Stimulated activated CD4-positive, alpha-beta T cell treated with anti-CD3 and anti-CD28 coated beads, TNF-alpha, amount 100 ng/mL, for 24 hours (primary cell): ENCODE measurements around the gene PRPSAP2.
"Not testable (repeated sequence)": the region's sequence is repeated elsewhere in the genome, so short reads cannot be mapped to it uniquely, and the experiment has no call there.

Source experiments
- DNase-seq, 3 experiments: peaks; one replicate each; pipeline ENCODE4 v3.0.0-alpha.2; 2020; ENCODE audit warnings: low read depth in 3 of 3

The PRPSAP2 gene

DNA sequence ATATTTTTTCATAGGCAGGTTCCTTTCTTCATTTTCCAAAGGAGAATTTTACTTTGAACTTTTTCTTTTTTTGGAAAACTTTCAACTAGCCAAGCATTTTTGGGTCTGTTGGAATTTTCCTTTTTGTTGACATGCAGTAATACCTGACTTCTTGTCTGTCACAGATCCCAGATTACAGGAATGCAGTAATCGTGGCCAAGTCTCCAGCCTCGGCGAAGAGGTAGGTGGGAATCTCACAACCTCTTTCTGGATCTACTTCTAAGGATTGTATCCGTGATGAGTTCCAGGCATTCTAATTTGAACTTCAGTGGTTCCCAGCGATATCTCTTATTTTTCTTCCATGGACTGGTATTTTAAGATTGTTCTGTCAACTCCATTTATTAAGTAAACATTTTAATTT lies 31.7 kb downstream of the PRPSAP2 start:
- no peak for DNase-seq

DNA sequence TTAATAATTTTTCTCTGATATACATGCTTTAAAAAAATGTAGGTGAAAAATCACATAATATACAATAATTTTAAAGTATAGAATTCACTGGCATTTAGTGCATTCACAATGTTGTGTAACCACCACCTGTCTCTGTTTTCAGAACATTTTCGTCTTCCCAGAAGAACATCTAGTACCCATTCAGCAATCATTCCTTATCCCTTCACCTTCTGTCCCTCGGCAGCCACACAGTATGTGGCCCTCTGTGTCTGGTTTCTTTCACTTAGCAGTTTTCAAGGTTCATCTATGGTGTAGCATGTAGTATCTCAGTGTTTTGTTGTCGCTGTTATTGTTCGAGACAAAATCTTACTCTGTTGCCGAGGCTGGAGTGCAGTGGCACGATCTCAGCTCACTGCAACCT lies 33.6 kb downstream of the PRPSAP2 start:
- DNase-seq, result no peak

- DNase-seq, result no peak
Measured at GRCh38 chr17:18896146-18896545, 38.2 kb downstream of the PRPSAP2 start.

DNA sequence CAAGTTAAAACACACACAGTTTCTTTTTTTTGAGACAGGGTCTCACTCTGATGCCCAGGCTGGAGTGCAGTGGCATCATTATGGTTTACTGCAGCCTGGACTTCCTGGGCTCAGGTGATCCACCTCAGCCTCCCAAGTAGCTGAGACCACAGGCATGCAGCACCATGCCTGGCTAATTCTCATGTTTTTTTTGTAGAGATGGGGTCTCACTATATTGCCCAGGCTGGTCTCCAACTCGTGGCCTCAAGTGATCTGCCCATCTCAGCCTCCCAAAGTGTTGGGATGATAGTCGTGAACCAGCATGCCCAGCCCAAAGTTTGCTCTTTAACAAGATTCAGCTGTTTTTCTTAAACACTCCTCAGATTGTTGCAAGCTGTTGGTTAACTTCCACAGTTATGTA lies 39.0 kb downstream of the PRPSAP2 start:
- no peak for DNase-seq

DNA sequence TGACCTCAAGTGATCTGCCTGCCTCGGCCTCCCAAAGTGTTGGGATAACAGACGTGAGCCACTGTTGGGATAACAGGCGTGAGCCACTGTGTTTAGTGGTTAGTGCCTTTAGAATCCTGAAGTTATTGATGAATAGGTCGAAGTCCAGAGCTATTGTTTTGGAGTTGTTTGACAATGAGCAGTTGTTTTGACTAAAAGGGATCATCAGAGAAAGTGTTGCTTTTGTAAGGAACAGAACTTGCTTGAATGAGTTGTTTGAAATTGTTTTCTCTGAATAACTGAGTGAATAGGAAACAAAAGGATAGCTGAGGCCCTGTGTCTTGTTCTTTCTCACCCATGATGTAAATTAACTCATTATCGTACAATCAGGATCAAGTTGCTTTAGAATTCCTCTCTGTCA lies 46.6 kb downstream of the PRPSAP2 start:
- DNase-seq, result no peak

DNA sequence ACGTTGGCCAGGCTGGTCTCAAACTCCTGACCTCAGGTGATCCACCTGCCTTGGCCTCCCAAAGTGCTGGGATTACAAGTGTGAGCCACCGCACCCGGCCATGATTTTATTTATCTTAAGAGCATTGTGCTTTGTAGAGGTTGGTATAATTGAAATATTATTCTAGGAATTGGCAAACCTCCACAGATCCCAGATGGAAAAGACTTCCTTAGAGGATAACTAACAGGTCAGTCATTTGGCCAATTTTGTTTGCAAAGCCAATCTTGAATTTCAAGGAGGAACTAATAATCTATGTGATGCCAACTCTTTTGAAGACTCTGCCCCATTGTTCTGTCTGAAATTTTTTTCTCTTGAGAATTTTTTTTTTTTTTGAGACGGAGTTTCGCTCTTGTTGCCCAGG lies 47.3 kb downstream of the PRPSAP2 start:
- no peak for DNase-seq

DNA sequence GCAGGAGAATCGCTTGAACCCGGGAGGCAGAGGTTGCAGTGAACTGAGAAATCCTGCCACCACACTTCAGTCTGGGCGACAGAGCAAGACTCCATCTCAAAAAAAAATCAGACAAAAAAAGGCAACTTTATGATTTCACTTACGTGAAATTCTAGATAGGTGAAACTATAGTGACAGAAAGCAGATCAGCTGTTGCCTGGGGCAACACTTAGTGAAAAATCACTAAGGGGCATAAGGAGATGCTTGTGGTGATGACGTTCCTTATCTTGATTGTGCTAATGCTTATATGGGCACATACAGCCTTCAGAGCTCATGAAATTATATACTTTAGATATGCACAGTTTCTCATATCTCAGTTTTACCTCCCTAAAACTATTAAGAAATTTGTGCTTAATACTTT lies 52.4 kb downstream of the PRPSAP2 start:
- no peak for DNase-seq

DNA sequence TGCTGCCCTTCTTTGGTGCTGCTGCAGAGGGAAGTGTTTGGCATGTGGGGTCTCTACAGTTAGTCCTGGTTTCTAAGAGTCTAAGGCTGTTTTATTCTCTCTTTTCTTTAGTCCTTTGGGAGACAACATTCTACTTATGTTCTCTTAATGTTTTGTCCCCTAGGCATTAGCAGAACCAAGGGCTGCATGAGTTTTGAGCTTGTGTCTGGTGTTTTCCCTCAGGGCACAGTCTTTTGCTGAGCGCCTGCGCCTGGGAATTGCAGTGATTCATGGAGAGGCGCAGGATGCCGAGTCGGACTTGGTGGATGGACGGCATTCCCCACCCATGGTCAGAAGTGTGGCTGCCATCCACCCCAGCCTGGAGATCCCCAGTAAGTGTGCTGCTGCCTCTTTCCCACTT lies 53.0 kb downstream of the PRPSAP2 start:
- DNase-seq, result no peak

- no peak for DNase-seq
Measured at GRCh38 chr17:18916816-18917500, 59.0 kb downstream of the PRPSAP2 start.

DNA sequence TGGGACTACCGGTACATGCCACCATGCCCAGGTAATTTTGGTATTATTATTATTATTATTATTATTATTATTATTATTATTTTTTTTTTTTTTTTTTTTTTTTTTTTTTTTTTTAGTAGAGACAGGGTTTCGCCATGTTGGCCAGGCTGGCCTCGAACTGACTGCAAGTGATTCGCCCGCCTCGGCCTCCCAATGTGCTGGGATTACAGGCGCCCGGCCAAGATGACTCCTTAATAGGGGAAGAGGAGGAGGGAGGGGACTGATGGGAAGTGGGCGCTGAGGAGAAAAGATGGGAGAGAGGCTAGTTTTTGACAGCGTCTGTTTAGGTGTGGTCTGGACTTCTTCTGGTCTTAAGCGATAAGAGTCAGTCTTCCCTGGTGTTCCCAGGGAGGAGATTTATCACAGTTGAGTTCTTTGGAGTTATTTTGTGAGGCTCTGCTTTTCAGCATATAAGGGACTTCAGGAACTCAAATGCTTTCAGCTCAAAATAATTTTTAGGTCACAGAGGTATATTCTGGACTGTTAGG lies 59.6 kb downstream of the PRPSAP2 start:
- no peak for DNase-seq

DNA sequence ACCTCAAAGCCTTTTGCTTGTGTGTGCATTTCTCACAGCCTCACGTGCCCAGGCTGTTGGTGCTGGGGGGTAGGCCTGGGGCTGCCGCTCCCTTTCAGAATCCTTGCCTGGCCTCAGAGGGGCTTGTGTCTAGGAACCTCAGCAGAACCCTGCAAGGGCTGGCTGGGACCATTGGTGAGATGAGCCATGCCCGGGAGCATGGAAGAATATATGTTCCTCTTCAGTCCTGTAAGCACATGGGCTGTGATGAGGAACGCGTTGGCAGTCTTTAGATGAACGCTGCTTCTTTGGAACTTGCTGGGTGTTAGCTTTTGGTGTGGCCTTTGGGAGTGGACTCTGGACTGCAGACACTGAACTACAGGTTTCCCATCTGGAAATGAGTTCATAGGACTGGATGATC lies 62.0 kb downstream of the PRPSAP2 start:
- DNase-seq, result no peak

DNA sequence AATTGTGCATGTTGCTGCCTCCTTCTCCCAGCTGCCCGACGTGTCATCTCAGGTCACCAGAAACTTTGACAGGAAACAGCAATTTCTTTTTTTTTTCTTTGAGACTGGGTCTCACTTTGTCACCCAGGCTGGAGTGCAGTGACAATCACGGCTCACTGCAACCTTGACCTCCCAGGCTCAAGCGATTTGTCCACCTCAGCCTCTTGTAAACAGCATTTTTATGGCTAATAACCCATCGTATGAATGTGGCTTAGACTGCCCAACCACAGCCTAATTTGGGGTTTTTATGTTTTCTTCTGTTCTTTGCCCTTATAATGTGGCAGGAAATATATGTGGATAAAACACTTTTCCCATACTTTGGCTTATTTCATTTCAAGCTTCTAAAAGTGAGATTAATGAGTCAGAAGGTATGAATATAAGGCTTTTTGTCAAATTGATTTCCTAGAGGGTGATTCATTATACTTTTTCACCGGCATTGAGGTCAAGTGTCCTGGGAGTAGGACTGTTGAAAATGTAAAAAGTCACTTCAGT lies 63.0 kb downstream of the PRPSAP2 start:
- DNase-seq, result no peak

DNA sequence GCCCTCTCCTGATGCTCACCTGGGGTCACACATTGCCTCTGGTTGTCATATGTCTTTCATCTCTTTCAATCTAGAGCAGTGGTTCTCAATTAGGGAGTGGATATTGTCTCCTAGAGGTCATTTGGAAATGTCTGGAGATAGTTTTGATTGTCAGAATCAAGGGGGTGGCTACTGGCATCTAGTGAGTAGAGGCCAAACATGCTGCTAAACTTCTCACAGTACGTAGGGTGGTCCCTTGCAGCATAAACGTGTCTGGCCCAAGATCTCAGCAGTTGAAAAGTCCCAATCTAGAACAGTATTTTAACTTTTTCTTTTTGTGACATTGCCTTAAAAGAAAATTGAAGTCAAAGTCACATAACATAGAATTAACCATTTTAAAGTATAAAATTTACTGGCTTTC lies 63.6 kb downstream of the PRPSAP2 start:
- DNase-seq, result no peak

GRCh38 chr17:18921912-18922451 lies 64.1 kb downstream of the PRPSAP2 start:
- peak in 1 of 3 experiments; percentile 27 for DNase-seq

DNA sequence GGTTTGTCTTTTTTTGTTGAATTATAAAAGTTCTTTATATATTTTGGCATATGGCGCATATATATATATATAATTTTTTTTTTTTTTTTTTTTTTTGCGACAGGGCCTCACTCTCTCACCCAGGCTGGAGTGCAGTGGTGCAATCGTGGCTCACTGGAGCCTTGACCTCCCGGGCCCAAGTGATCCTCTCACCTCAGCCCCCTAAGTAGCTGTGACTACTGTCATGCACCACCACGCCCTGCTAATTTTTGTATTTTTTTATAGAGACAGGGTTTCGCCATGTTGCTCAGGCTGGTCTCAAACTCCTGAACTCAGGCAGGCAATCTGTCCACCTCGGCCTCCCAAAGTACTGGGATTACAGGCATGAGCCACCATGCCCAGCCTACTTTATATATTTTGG lies 64.7 kb downstream of the PRPSAP2 start:
- DNase-seq, result not testable (repeated sequence)

GRCh38 chr17:18925187-18925586 lies 67.3 kb downstream of the PRPSAP2 start:
- no peak for DNase-seq

- no peak for DNase-seq
Measured at GRCh38 chr17:18928628-18929125, 70.7 kb downstream of the PRPSAP2 start.

DNA sequence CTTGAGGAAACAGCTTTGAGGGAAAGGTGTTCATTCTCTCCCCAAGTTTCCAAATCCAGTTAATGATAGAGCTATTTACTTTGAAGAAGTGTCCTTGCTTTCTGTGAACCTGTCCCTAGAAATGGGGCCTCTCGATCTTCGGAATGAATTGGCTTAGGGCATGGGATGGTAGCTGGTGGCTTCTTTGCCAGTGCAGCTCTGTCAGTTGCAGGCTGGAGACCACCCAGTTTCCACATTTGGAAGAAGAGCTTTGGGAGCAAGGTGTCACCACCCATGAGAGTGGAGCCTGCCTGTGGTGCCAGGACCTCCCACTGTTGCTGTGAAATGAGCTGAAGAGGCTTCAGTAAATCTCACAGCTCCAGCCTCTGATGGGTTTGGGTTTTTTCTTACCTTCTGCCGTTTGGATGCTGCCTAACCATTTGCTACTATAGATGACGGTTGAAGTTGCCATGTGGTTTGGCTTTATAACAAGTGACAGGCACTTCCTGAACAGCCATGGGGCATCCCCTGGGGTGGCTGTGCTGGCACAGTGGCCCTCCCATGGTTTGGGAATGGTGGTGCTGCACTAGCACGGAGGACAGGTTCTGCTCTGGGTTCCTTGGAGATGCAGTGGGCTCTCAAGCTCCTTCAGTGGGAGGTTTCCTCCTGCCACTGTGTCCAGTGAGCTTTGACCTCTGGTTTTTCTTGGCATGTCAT lies 74.6 kb downstream of the PRPSAP2 start:
- no peak for DNase-seq

DNA sequence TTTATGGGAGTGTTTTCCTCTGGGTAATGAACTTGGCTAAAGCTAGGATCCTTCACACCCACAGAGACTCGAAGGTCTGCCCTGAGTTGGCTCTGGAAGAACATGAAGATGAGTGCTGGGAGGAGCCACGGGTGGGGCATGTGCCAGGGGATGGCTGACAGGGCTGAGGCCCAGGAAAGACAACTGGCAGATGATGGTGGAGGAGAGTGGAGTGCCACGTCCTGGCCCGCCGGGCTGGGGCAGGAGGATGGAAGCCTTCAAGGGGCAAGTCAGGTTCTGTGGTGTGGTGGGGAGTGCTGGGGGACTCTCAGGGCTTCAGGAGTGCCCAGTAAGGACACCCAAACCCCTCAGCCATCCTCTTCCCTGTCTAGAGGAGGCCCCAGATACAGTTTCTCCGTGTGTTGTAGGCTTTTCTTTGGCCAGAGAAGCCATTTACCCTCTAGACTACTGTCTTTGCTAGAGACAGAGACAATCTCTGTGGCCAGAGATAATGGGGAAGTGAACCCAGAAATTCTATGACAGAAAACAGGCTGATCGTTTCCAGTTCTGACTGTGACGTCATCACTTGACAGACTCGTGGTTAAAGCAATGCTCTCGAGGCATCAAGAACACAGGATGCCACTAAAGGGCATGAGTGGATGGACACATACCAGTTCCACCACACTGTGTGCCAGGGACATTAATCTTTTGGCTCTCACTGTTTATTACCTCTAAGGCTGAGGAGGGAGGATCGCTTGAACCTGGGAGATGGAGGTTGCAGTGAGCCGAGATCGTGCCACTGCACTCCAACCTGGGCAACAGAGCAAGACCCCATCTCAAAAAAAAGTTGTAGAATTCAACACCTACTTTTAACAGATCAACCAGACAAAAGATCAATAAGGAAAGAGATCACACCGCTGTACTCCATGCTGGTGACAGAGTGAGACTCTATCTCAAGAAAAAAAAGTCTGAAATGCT lies 75.4 kb downstream of the PRPSAP2 start:
- DNase-seq, result no peak

DNA sequence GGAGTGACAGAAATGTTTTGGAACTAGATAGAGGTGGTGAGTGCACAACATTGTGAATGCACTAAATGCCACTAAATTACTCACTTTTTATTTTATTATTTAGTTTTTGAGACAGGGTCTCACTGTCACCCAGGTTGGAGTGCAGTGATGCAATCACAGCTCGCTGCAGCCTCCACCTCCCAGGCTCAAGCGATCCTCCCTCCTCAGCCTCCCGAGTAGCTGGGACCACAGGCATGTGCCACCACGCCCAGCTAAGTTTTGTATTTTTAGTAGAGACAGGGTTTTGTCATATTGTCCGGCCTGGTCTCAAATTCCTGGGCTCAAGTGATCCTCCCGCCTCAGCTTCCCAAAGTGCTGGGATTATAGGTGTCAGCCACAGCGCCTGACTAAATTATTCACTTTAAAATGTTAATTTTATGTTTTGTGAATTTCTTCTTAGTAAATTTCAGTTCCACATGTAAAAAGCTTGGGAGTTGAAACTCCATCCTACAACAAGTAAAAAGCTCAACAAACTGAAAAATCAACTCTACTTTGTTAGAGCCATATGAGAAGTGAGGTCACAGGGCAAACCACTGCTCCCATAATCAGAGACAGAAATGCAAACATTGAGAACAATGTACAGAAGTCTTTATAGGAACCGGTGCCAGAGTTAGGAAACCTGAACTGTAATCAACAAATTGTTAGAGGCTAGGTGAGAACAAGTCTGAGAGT lies 80.2 kb downstream of the PRPSAP2 start:
- no peak for DNase-seq

DNA sequence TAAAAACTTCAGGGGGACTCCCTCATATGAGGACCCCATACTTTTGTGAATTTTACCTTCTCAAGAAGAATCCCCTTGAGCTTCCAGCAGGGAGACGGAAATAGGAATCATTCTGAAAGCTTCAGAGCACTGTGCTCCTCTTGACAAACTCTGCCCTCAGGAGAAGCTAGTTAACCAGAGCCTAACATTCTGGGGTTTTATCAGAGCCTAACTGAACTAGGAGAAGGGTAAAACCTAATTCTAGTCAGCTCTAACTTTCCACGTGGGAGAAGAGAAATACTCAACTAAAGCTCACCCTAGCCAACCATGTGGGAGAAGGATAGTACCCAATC lies 80.7 kb downstream of the PRPSAP2 start:
- no peak for DNase-seq
